ENCODE data around the gene HLA-DOB.

HLA-DOB gene

GRCh38 chr6:32830936-32831335, 14.1 kb upstream of the HLA-DOB start:
- Histone ChIP-seq H3K27me3 (replicated peaks; ENCODE audit: control insufficient read depth, insufficient read depth, low read length) (no peaks in the 10 kb centered on the region), H3K36me3 (ENCODE audit: control insufficient read depth, insufficient read depth, low read length, severe bottlenecking) (peaks cover 52% of the 10 kb centered on the region), H3K4me3 (ENCODE audit: low read length) (no peak overlapping the region), H3K9ac (ENCODE audit: low read length) (no peak overlapping the region), H3K4me1 (ENCODE audit: control insufficient read depth, insufficient read depth, low read length) (peaks cover 7% of the 10 kb centered on the region), H3K9me3 (ENCODE audit: control insufficient read depth, low read length) (no peaks in the 10 kb centered on the region)
- DNase-seq (ENCODE audit: low read depth): no peak

DNA sequence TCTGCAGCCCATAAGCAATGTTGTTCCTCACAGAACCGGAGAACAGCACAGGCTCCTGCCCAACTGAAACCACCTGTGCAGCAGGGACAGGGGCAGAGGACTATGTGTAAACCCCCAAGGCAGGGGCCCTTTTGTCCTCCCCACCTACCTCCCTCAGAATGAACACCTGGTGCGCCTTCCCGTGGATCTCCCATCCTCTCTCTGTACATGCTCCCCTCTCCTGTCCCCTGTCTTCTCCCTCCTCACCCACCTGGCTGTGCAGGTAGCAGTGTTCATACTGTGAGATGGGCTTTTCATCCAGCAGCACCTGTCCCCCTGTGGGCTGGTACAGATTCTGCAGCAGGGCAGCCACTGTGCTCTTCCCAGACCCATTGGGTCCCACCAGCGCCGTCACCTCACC, 13.2 kb upstream of the HLA-DOB start:
- H3K9me3 ChIP-seq (ENCODE audit: control insufficient read depth, low read length): no peaks in the 10 kb centered on the region
- DNase-seq (ENCODE audit: low read depth): no peak
- H3K27me3 ChIP-seq (replicated peaks; ENCODE audit: control insufficient read depth, insufficient read depth, low read length): no peaks in the 10 kb centered on the region
- H3K4me1 ChIP-seq (ENCODE audit: control insufficient read depth, insufficient read depth, low read length): peaks cover 10% of the 10 kb centered on the region
- H3K36me3 ChIP-seq (ENCODE audit: control insufficient read depth, insufficient read depth, low read length, severe bottlenecking): peaks cover 46% of the 10 kb centered on the region
- no peak overlapping the region for H3K9ac ChIP-seq (ENCODE audit: low read length)
- no peak overlapping the region for H3K4me3 ChIP-seq (ENCODE audit: low read length)

DNA sequence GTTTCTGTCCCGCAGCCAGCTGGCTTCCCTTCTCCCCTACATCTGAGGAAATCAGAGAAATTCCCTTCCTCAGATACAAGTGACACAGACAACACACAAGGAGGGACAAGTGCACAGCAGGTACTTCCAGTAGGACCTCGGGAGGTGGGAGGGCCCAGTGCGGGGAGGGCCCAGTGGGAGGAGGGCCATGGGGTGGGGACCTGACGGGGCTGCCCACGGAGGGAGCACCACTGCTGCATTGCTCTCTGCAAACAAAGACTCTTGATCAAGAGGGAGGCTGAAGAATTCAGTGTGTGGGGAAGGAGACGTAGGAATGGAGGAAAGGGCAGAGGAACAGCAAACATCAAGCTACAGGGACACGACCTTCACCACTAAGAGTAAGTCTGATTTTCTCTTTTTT, 12.7 kb upstream of the HLA-DOB start:
- no peak for DNase-seq (ENCODE audit: low read depth)

DNA sequence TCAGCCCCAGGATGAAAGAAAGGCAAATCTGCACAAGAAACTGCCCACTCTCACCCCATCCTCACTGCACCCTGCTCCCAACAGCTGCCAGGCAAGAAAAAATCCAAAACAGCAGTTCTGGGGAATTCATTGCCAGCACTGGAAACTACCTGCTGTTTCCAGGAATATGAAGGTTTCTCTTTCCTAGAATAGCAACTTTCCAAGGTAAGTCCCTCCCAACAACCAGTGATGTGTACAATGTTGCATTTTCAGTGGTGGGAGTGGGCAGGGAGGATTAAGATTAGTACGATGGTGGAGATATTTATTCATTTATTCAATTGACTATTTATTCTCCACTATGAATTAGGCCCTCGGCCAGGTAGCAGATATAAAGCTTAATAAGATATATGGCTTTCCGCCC, 10.2 kb upstream of the HLA-DOB start:
- Histone ChIP-seq H3K4me3 (ENCODE audit: low read length) (no peak overlapping the region), H3K36me3 (ENCODE audit: control insufficient read depth, insufficient read depth, low read length, severe bottlenecking) (peaks cover 29% of the 10 kb centered on the region), H3K9me3 (ENCODE audit: control insufficient read depth, low read length) (no peaks in the 10 kb centered on the region), H3K27me3 (replicated peaks; ENCODE audit: control insufficient read depth, insufficient read depth, low read length) (no peaks in the 10 kb centered on the region), H3K9ac (ENCODE audit: low read length) (no peak overlapping the region), H3K4me1 (ENCODE audit: control insufficient read depth, insufficient read depth, low read length) (peaks cover 10% of the 10 kb centered on the region)
- DNase-seq (ENCODE audit: low read depth): no peak

More for the DNA sequence above, 12.7 kb upstream of the HLA-DOB start:
- Histone ChIP-seq H3K27me3 (replicated peaks; ENCODE audit: control insufficient read depth, insufficient read depth, low read length) (no peaks in the 10 kb centered on the region), H3K36me3 (ENCODE audit: control insufficient read depth, insufficient read depth, low read length, severe bottlenecking) (peaks cover 41% of the 10 kb centered on the region), H3K9me3 (ENCODE audit: control insufficient read depth, low read length) (no peaks in the 10 kb centered on the region), H3K4me1 (ENCODE audit: control insufficient read depth, insufficient read depth, low read length) (peaks cover 10% of the 10 kb centered on the region), H3K9ac (ENCODE audit: low read length) (no peak overlapping the region), H3K4me3 (ENCODE audit: low read length) (no peak overlapping the region)

DNA sequence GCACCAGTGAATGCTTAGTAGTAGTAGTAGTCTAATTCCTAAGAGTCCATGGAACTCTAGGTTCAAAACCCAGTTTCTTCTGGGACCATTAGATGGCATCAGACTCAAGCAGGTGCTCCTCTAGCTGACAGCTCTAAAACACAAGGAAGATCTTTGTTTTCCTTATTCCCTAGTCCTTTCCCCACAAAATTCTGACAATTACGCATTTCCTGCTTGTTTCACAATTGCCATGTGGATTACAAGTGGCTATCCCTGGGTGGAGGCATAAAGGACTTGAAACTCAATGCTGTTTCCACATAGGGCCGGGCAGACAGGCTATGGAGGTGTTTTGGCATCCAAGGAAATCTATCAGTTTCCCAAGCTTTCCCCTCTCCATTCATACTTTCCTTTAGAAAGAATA, 9.2 kb upstream of the HLA-DOB start:
- H3K9ac ChIP-seq (ENCODE audit: low read length): no peak overlapping the region
- no peaks in the 10 kb centered on the region for H3K27me3 ChIP-seq (replicated peaks; ENCODE audit: control insufficient read depth, insufficient read depth, low read length)
- DNase-seq (ENCODE audit: low read depth): peak; percentile 52
- no peaks in the 10 kb centered on the region for H3K9me3 ChIP-seq (ENCODE audit: control insufficient read depth, low read length)
- H3K4me1 ChIP-seq (ENCODE audit: control insufficient read depth, insufficient read depth, low read length): peaks cover 10% of the 10 kb centered on the region
- H3K4me3 ChIP-seq (ENCODE audit: low read length): no peak overlapping the region
- H3K36me3 ChIP-seq (ENCODE audit: control insufficient read depth, insufficient read depth, low read length, severe bottlenecking): peaks cover 26% of the 10 kb centered on the region

GRCh38 chr6:32819729-32820128, 2.9 kb upstream of the HLA-DOB start:
- peaks cover 13% of the 10 kb centered on the region for H3K4me1 ChIP-seq (ENCODE audit: control insufficient read depth, insufficient read depth, low read length)
- H3K27me3 ChIP-seq (replicated peaks; ENCODE audit: control insufficient read depth, insufficient read depth, low read length): no peaks in the 10 kb centered on the region
- no peak overlapping the region for H3K4me3 ChIP-seq (ENCODE audit: low read length)
- H3K9ac ChIP-seq (ENCODE audit: low read length): no peak overlapping the region
- H3K9me3 ChIP-seq (ENCODE audit: control insufficient read depth, low read length): no peaks in the 10 kb centered on the region
- no peaks in the 10 kb centered on the region for H3K36me3 ChIP-seq (ENCODE audit: control insufficient read depth, insufficient read depth, low read length, severe bottlenecking)
- DNase-seq (ENCODE audit: low read depth): peak; percentile 34

GRCh38 chr6:32818867-32819266, 2.1 kb upstream of the HLA-DOB start:
- Histone ChIP-seq H3K9ac (ENCODE audit: low read length) (no peak overlapping the region), H3K27me3 (replicated peaks; ENCODE audit: control insufficient read depth, insufficient read depth, low read length) (no peaks in the 10 kb centered on the region), H3K4me3 (ENCODE audit: low read length) (no peak overlapping the region), H3K36me3 (ENCODE audit: control insufficient read depth, insufficient read depth, low read length, severe bottlenecking) (no peaks in the 10 kb centered on the region), H3K9me3 (ENCODE audit: control insufficient read depth, low read length) (no peaks in the 10 kb centered on the region), H3K4me1 (ENCODE audit: control insufficient read depth, insufficient read depth, low read length) (peaks cover 13% of the 10 kb centered on the region)
- DNase-seq (ENCODE audit: low read depth): no peak

DNA sequence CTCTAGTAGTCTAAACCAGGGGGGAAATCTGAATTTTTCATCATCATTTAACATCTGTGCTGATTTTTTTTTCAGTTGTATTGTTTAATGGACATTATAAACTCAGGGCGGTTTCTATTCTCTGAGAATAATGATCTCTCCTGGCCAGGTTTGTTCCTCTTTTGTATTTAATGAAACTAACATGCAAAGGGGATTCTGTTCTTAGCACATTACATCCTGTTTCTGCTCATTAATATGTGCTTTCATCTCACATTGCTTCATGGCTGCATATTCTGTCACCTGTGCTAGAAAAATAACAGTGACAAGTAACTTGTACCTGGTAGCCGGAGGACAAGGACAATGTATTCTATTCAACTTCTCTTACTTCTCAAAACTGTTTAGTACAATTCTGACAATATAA, 806 bp downstream of the HLA-DOB start:
- Histone ChIP-seq H3K27me3 (replicated peaks; ENCODE audit: control insufficient read depth, insufficient read depth, low read length) (no peaks in the 10 kb centered on the region), H3K4me1 (ENCODE audit: control insufficient read depth, insufficient read depth, low read length) (peaks cover 13% of the 10 kb centered on the region), H3K36me3 (ENCODE audit: control insufficient read depth, insufficient read depth, low read length, severe bottlenecking) (no peaks in the 10 kb centered on the region), H3K9ac (ENCODE audit: low read length) (no peak overlapping the region), H3K9me3 (ENCODE audit: control insufficient read depth, low read length) (no peaks in the 10 kb centered on the region), H3K4me3 (ENCODE audit: low read length) (no peak overlapping the region)
- no peak for DNase-seq (ENCODE audit: low read depth)

DNA sequence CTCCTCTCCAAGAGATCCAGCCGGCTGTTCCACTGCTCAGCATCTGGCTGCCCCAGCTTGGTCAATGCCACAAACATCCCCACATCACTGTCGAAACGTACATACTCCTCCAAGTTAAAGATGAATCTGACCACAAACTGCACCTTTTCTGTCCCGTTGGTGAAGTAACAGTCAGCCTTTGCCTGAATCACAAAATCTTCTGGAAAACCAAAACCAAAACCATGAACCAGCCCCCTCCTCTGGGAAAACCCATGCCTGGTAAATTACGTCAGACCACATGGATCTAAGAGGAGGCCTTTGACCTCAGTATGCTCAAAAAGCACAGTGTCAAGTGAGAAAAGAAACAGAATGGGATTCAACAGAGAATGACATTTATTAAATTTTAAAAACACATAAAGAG, 1.7 kb downstream of the HLA-DOB start:
- Histone ChIP-seq H3K9ac (ENCODE audit: low read length) (no peak overlapping the region), H3K4me1 (ENCODE audit: control insufficient read depth, insufficient read depth, low read length) (peaks cover 13% of the 10 kb centered on the region), H3K4me3 (ENCODE audit: low read length) (no peak overlapping the region), H3K36me3 (ENCODE audit: control insufficient read depth, insufficient read depth, low read length, severe bottlenecking) (no peaks in the 10 kb centered on the region), H3K9me3 (ENCODE audit: control insufficient read depth, low read length) (no peaks in the 10 kb centered on the region), H3K27me3 (replicated peaks; ENCODE audit: control insufficient read depth, insufficient read depth, low read length) (no peaks in the 10 kb centered on the region)
- DNase-seq (ENCODE audit: low read depth): no peak

DNA sequence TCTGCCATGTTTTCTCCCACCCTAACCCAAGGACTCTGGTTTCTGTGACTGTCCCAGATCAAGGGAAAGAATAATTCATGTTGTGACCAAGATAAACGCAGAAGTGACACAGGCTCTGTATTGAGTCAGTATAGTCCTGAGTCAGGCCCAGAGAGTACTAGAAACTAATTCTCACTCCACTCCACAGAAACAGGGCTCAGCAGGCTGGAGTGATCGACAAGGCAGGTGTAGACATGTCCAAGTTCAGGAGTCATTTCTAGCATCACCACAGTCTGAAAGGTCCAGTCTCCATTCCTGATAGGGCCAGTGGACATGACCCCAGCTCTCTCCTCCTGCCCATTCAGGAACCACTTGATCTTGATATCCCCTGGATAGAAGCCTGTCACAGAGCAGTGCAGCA, 2.7 kb downstream of the HLA-DOB start:
- no peak for DNase-seq (ENCODE audit: low read depth)
- Histone ChIP-seq H3K9me3 (ENCODE audit: control insufficient read depth, low read length) (no peaks in the 10 kb centered on the region), H3K4me3 (ENCODE audit: low read length) (no peak overlapping the region), H3K27me3 (replicated peaks; ENCODE audit: control insufficient read depth, insufficient read depth, low read length) (no peaks in the 10 kb centered on the region), H3K9ac (ENCODE audit: low read length) (no peak overlapping the region), H3K36me3 (ENCODE audit: control insufficient read depth, insufficient read depth, low read length, severe bottlenecking) (no peaks in the 10 kb centered on the region), H3K4me1 (ENCODE audit: control insufficient read depth, insufficient read depth, low read length) (peaks cover 6% of the 10 kb centered on the region)

DNA sequence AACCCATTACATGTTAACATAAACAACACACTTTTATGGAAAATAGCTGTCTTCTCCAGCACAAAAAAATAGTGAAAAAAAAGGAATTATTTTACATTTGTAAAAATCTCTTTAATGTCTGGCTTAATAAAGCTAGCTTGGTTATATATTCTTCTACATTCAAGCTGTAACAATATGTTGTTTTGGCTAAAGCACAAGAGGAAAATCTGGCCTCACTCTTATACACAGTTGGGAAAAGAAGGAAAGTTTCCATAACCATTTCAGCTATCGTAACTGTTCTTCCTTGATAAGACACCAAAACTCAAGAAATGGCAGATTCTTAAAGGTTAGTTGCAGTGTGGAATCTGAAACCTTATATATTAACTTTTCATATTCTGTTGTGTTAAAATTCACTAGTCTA, 7.6 kb downstream of the HLA-DOB start:
- no peak for DNase-seq (ENCODE audit: low read depth)
- Histone ChIP-seq H3K4me3 (ENCODE audit: low read length) (no peak overlapping the region), H3K9ac (ENCODE audit: low read length) (no peak overlapping the region)

GRCh38 chr6:32807020-32807580, 9.7 kb downstream of the HLA-DOB start:
- Histone ChIP-seq H3K9ac (ENCODE audit: low read length) (no peak overlapping the region), H3K36me3 (ENCODE audit: control insufficient read depth, insufficient read depth, low read length, severe bottlenecking) (no peaks in the 10 kb centered on the region), H3K27me3 (replicated peaks; ENCODE audit: control insufficient read depth, insufficient read depth, low read length) (peaks cover 11% of the 10 kb centered on the region), H3K9me3 (ENCODE audit: control insufficient read depth, low read length) (peaks cover 6% of the 10 kb centered on the region), H3K4me1 (ENCODE audit: control insufficient read depth, insufficient read depth, low read length) (no peaks in the 10 kb centered on the region), H3K4me3 (ENCODE audit: low read length) (no peak overlapping the region)
- no peak for DNase-seq (ENCODE audit: low read depth)

More for the DNA sequence above, 7.6 kb downstream of the HLA-DOB start:
- Histone ChIP-seq H3K27me3 (replicated peaks; ENCODE audit: control insufficient read depth, insufficient read depth, low read length) (peaks cover 5% of the 10 kb centered on the region), H3K9me3 (ENCODE audit: control insufficient read depth, low read length) (no peaks in the 10 kb centered on the region), H3K4me1 (ENCODE audit: control insufficient read depth, insufficient read depth, low read length) (no peaks in the 10 kb centered on the region), H3K36me3 (ENCODE audit: control insufficient read depth, insufficient read depth, low read length, severe bottlenecking) (no peaks in the 10 kb centered on the region)
